CD14-positive monocyte (primary cell): ENCODE measurements around the gene HK2. TPM values are rescaled to one million over a fixed set of nuclear protein-coding genes. Genes with fewer than 3 reads are reported as not detected.

ENCODE experiments used
- DNase-seq, 3 donors: peaks; one replicate each; pipeline ENCODE4 v3.0.0-alpha.2; 2011 to 2022
- H2AFZ ChIP-seq: 2 replicates; pipeline ENCODE4 v1.6.0; 2012; ENCODE audit warnings: mild to moderate bottlenecking, low read depth, low read length, inconsistent platforms; ENCODE audit not compliant: insufficient read depth, poor library complexity, severe bottlenecking
- H3K27ac ChIP-seq, 2 donors: 1 replicate in 1 of 2; 2 replicates in 1 of 2; pipeline ENCODE4 v1.5.1; 2012 to 2013; ENCODE audit warnings: low read length in 2 of 2, control low read depth in 1 of 2, inconsistent platforms in 1 of 2, low read depth in 1 of 2, mild to moderate bottlenecking in 1 of 2
- H3K27me3 ChIP-seq, 2 donors: one replicate each; pipeline versions ENCODE4 v1.6.0 to v1.6.1; 2011 to 2013; ENCODE audit warnings: low read length in 2 of 2; ENCODE audit not compliant: control insufficient read depth in 2 of 2, insufficient read depth in 2 of 2
- H3K36me3 ChIP-seq, 2 donors: replicated peaks in 1 of 2; 1 replicate in 1 of 2; 2 replicates in 1 of 2; pipeline versions ENCODE4 v1.5.1 to v1.6.1; 2012 to 2013; ENCODE audit warnings: low read length in 2 of 2, control low read depth in 1 of 2, inconsistent platforms in 1 of 2, mild to moderate bottlenecking in 1 of 2; ENCODE audit not compliant: insufficient read depth in 2 of 2, control insufficient read depth in 1 of 2
- H3K4me1 ChIP-seq, 2 donors: 1 replicate in 1 of 2; 2 replicates in 1 of 2; pipeline versions ENCODE4 v1.5.1 to v1.6.1; 2012 to 2013; ENCODE audit warnings: low read length in 2 of 2, control low read depth in 1 of 2, inconsistent platforms in 1 of 2, mild to moderate bottlenecking in 1 of 2, moderate library complexity in 1 of 2; ENCODE audit not compliant: insufficient read depth in 2 of 2, control insufficient read depth in 1 of 2
- H3K4me2 ChIP-seq: replicated peaks from 2 replicates; pipeline ENCODE3; 2012; ENCODE audit warnings: low read length, moderate library complexity, mild to moderate bottlenecking; ENCODE audit not compliant: poor library complexity, severe bottlenecking; ENCODE audit errors: extremely low read depth
- H3K4me3 ChIP-seq, 3 experiments: fragments of 200-600 bp in 1 of 3; sonication (generic) in 1 of 3; replicated peaks in 1 of 3; 1 replicate in 2 of 3; 2 replicates in 1 of 3; pipeline ENCODE4 v1.5.1; 2011 to 2013; ENCODE audit warnings: low read length in 3 of 3, mild to moderate bottlenecking in 3 of 3, control low read depth in 2 of 3, low read depth in 2 of 3, inconsistent platforms in 1 of 3, moderate library complexity in 1 of 3
- H3K79me2 ChIP-seq: 2 replicates; pipeline ENCODE4 v1.6.0; 2012; ENCODE audit warnings: mild to moderate bottlenecking, control low read depth, inconsistent platforms, low read length, moderate library complexity; ENCODE audit not compliant: insufficient read depth
- H3K9ac ChIP-seq: 2 replicates; pipeline ENCODE4 v1.6.0; 2017; ENCODE audit warnings: low read length, mild to moderate bottlenecking; ENCODE audit not compliant: insufficient read depth, poor library complexity, severe bottlenecking
- H3K9me3 ChIP-seq, 2 donors: replicated peaks in 1 of 2; 1 replicate in 1 of 2; 2 replicates in 1 of 2; pipeline versions ENCODE4 v1.5.1 to v1.6.1; 2012 to 2013; ENCODE audit warnings: low read length in 2 of 2, control low read depth in 1 of 2; ENCODE audit not compliant: control insufficient read depth in 1 of 2, insufficient read depth in 1 of 2
- H4K20me1 ChIP-seq: 2 replicates; pipeline ENCODE4 v1.6.0; 2012; ENCODE audit warnings: mild to moderate bottlenecking, low read length, control low read depth, moderate library complexity; ENCODE audit not compliant: insufficient read depth
- H3K27ac Mint-ChIP-seq, 7 donors: one replicate each; pipeline ENCODE4 v1.8.0; 2020; ENCODE audit warnings: mild to moderate bottlenecking in 7 of 7, mixed read lengths in 7 of 7, moderate library complexity in 6 of 7, inconsistent platforms in 2 of 7
- H3K27me3 Mint-ChIP-seq, 3 donors: one replicate each; pipeline ENCODE4 v1.8.0; 2021 to 2022; ENCODE audit warnings: low read depth in 3 of 3, mild to moderate bottlenecking in 3 of 3, mixed read lengths in 3 of 3, moderate library complexity in 3 of 3, inconsistent platforms in 1 of 3
- H3K36me3 Mint-ChIP-seq, 2 donors: one replicate each; pipeline ENCODE4 v1.8.0; 2020; ENCODE audit warnings: mixed read lengths in 2 of 2, inconsistent platforms in 1 of 2, mild to moderate bottlenecking in 1 of 2
- H3K4me1 Mint-ChIP-seq: one replicate; pipeline ENCODE4 v1.8.0; 2020; ENCODE audit warnings: mild to moderate bottlenecking, mixed read lengths
- H3K4me3 Mint-ChIP-seq, 2 donors: one replicate each; pipeline ENCODE4 v1.8.0; 2020; ENCODE audit warnings: mild to moderate bottlenecking in 2 of 2, mixed read lengths in 2 of 2, moderate library complexity in 1 of 2
- H3K9me3 Mint-ChIP-seq, 7 donors: one replicate each; pipeline ENCODE4 v1.8.0; 2020 to 2022; ENCODE audit warnings: mixed read lengths in 7 of 7, mild to moderate bottlenecking in 6 of 7, moderate library complexity in 6 of 7, inconsistent platforms in 2 of 7
- whole genome bisulfite sequencing: methylation state at CpG from one replicate; pipeline ENCODE4 v1.1.5; 2013; ENCODE audit warnings: missing lambda C conversion rate; ENCODE audit not compliant: insufficient coverage; 5-methylcytosine and 5-hydroxymethylcytosine counted together
- intact Hi-C, 2 donors: fragments of 100-400 bp; cut with micrococcal nuclease; formaldehyde crosslinking; loops; one replicate each; pipeline versions ENCODE4 v1.15.0 to v1.15.1; 2023
- polyA plus RNA-seq, 3 donors: library from polyadenylated mRNA; depleted of rRNA in 1 of 3; unstranded in 2 of 3; stranded (reverse) in 1 of 3; fragments of 300-500 nt in 2 of 3; fragments of >200 nt in 1 of 3; fragmentation: Illumina TruSeq in 2 of 3; gene quantifications; 1 replicate in 2 of 3; 2 replicates in 1 of 3; pipeline ENCODE4 v1.2.3, GENCODE V29; 2012 to 2021
- TF ChIP-seq, protein P1 (sequence below): fragments of 200-600 bp; IDR thresholded peaks from one replicate; pipeline ENCODE4 v1.8.0; 2022; ENCODE audit warnings: antibody characterized with exemption, mild to moderate bottlenecking

Gene HK2
- polyA plus RNA-seq, 3 donors = 20.3 to 46.7 (median 29.8) TPM

DNA sequence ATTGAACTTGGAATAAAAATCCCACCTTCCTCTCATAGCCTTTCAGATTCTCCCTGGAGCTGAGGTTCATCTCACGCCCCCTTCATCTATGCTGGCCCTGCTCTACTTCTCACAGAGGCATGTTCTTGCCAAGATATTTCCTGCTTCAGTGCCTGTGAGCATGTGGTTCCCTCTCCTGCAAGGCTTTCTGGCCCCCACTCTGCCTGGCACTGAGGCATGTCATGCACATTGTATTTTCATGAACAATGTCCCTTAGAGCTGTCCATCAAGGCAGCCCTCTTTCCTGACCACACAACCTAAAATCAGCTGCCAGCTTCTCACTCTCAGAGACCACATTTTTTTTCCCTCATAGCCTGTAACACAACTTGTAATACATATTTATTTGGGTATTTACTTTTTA lies 18.0 kb upstream of the HK2 start:
- Histone ChIP-seq H3K79me2 (no peaks in the 10 kb centered on the region), H3K27me3 (no peaks in the 10 kb centered on the region), H3K9ac (peak overlapping the region; percentile 62), H3K36me3 (no peaks in the 10 kb centered on the region), H3K4me1 (peaks cover 51 to 74% of the 10 kb centered on the region in 2 donors), H3K27ac (peak overlapping the region; percentile 96), H3K4me3 (peak overlapping the region in 1 of 3 experiments; percentile 68), H3K4me2 (peak overlapping the region; percentile 75), H4K20me1 (no peaks in the 10 kb centered on the region), H3K9me3 (no peaks in the 10 kb centered on the region), H2AFZ (peak overlapping the region; percentile 64)
- H3K36me3 Mint-ChIP-seq = peaks cover 0 to 4% of the 10 kb centered on the region in 2 donors
- DNase-seq = no peak
- H3K4me3 Mint-ChIP-seq = peak overlapping the region in 1 of 2 donors; percentile 53
- H3K27me3 Mint-ChIP-seq = no peaks in the 10 kb centered on the region
- intact Hi-C loops = no loop called here
- peak overlapping the region; percentile 95 to 99 (median 99) for H3K27ac Mint-ChIP-seq
- H3K9me3 Mint-ChIP-seq = no peaks in the 10 kb centered on the region
- TF ChIP-seq, protein P1, sequence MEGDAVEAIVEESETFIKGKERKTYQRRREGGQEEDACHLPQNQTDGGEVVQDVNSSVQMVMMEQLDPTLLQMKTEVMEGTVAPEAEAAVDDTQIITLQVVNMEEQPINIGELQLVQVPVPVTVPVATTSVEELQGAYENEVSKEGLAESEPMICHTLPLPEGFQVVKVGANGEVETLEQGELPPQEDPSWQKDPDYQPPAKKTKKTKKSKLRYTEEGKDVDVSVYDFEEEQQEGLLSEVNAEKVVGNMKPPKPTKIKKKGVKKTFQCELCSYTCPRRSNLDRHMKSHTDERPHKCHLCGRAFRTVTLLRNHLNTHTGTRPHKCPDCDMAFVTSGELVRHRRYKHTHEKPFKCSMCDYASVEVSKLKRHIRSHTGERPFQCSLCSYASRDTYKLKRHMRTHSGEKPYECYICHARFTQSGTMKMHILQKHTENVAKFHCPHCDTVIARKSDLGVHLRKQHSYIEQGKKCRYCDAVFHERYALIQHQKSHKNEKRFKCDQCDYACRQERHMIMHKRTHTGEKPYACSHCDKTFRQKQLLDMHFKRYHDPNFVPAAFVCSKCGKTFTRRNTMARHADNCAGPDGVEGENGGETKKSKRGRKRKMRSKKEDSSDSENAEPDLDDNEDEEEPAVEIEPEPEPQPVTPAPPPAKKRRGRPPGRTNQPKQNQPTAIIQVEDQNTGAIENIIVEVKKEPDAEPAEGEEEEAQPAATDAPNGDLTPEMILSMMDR = no peak
- peaks cover 42% of the 10 kb centered on the region for H3K4me1 Mint-ChIP-seq
- 44% methylated on average over 1 of the region's 1 CpG for WGBS

GRCh38 chr2:74816540-74817303 lies 17.2 kb upstream of the HK2 start:
- no peaks in the 10 kb centered on the region for H3K9me3 ChIP-seq
- H3K9me3 Mint-ChIP-seq = no peaks in the 10 kb centered on the region
- intact Hi-C loops = no loop called here
- no peaks in the 10 kb centered on the region for H3K27me3 Mint-ChIP-seq
- H3K4me1 Mint-ChIP-seq = peaks cover 44% of the 10 kb centered on the region
- H3K27me3 ChIP-seq = no peaks in the 10 kb centered on the region
- no peaks in the 10 kb centered on the region for H4K20me1 ChIP-seq
- H3K36me3 ChIP-seq = no peaks in the 10 kb centered on the region
- DNase-seq = peak in 1 of 3 donors; percentile 16
- H3K27ac ChIP-seq = peak overlapping the region; percentile 96
- H3K4me3 Mint-ChIP-seq = peak overlapping the region; percentile 76 to 92
- H3K4me2 ChIP-seq = peak overlapping the region; percentile 75
- peaks cover 0 to 4% of the 10 kb centered on the region in 2 donors for H3K36me3 Mint-ChIP-seq
- H3K4me1 ChIP-seq = peaks cover 57 to 78% of the 10 kb centered on the region in 2 donors
- peak overlapping the region; percentile 95 to 99 (median 99) for H3K27ac Mint-ChIP-seq
- 2% methylated on average over 5 of the region's 7 CpGs for WGBS
- H3K9ac ChIP-seq = peak overlapping the region; percentile 62
- peak overlapping the region; percentile 27 to 68 (median 39) for H3K4me3 ChIP-seq
- H3K79me2 ChIP-seq = no peaks in the 10 kb centered on the region
- peak overlapping the region; percentile 64 for H2AFZ ChIP-seq
- TF ChIP-seq, protein P1 = no peak
